H1 (cell line): ENCODE results near the gene CDH9. TPM values are rescaled to one million over a fixed set of nuclear protein-coding genes. Genes with fewer than 3 reads are reported as not detected.

Experiments used
- BCL11A ChIP-seq, 2 experiments: IDR thresholded peaks; one replicate each; pipeline ENCODE4 v1.6.1; 2011; ENCODE audit warnings: low read depth in 2 of 2, low read length in 2 of 2, mild to moderate bottlenecking in 2 of 2
- EGR1 ChIP-seq: IDR thresholded peaks from 2 replicates; pipeline ENCODE4 v1.6.1; 2011; ENCODE audit warnings: low read depth, low read length, borderline replicate concordance
- TBP ChIP-seq: IDR thresholded peaks from 2 replicates; pipeline ENCODE4 v1.6.1; 2011; ENCODE audit warnings: low read depth, low read length, improper control_type of control experiment
- TEAD4 ChIP-seq: IDR thresholded peaks from 2 replicates; pipeline ENCODE4 v1.6.1; 2012; ENCODE audit warnings: low read depth, low read length, inconsistent platforms, mixed read lengths
- USF2 ChIP-seq: IDR thresholded peaks from 2 replicates; pipeline ENCODE4 v1.6.1; 2011; ENCODE audit warnings: low read length, improper control_type of control experiment
- polyA plus RNA-seq, 7 experiments: library from polyadenylated mRNA; depleted of rRNA in 3 of 7; stranded (reverse) in 5 of 7; unstranded in 2 of 7; fragments of >200 nt in 5 of 7; fragments of 200-250 nt in 2 of 7; gene quantifications; 1 replicate in 5 of 7; 2 replicates in 1 of 7; 4 replicates in 1 of 7; pipeline versions ENCODE4 v1.2.1 to v1.2.3, GENCODE V29; 2011 to 2013; ENCODE audit warnings: missing spikeins in 2 of 7, mixed read lengths in 2 of 7
- total RNA-seq: library from RNA; stranded (reverse); fragmentation: NEBNext Ultra II Directional; extraction: Animal tissue kit (Norgen Biotek cat#: 25700); gene quantifications from 2 replicates; pipeline ENCODE4 v1.2.1, GENCODE V29; 2021

Gene CDH9
- total and polyA plus RNA-seq, 2 of the 8 experiments (the other 6 are each of a cell fraction or from before 2014, with no cell fraction given) = 0.54 to 1.0 TPM

GRCh38 chr5:27008604-27009539 is 29.5 kb downstream of the CDH9 start (continued):
- TF ChIP-seq BCL11A (IDR thresholded peaks at IDR 0.05; ENCODE audit: low read depth in 2 of 2, low read length in 2 of 2) = no peak
- TF ChIP-seq EGR1 = no peak
- TF ChIP-seq TEAD4 = no peak
- no peak for TF ChIP-seq USF2
- no peak for TF ChIP-seq TBP
